Neural cell (in vitro differentiated cells): ENCODE measurements around the gene DEGS2.

Experiments
- EZH2 ChIP-seq: fragments of 200-600, 300-800 bp; shearing (Covaris generic), sonication (generic); IDR thresholded peaks from 2 replicates; pipeline ENCODE4 v1.6.1; 2014; ENCODE audit warnings: antibody characterized with exemption, low read length, borderline replicate concordance, mild to moderate bottlenecking; ENCODE audit not compliant: insufficient read depth, poor library complexity, severe bottlenecking
- POLR2AphosphoS5 ChIP-seq: IDR thresholded peaks from 2 replicates; pipeline ENCODE4 v1.6.1; 2012
- TAF1 ChIP-seq: IDR thresholded peaks from 2 replicates; pipeline ENCODE4 v1.6.1; 2012; ENCODE audit warnings: low read depth
- TF ChIP-seq, protein P1 (sequence below): fragments of 450-650 bp; IDR thresholded peaks from 2 replicates; pipeline ENCODE4 v1.5.1; 2014; ENCODE audit warnings: antibody characterized with exemption, mild to moderate bottlenecking, moderate library complexity; ENCODE audit not compliant: poor library complexity, severe bottlenecking

DNA sequence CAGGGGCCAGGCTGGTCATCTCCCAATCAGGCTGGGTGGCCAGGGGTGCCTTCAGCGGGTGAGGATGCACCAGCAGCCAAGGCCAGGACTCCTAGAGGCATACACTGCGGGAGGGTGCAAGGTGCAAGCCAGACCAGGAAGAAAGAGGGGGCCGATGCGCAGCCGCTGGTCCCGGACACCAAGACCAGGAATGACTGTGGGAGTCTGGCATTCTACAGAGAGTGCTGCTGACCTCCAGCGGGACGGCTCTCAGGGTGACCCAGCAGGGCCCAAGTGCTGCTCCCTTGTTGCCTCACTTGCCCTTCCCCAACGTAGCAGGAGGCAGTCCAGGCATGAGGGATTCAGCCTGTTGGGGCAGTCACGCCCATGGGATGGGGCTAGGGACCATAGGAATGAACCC, 35.8 kb downstream of the DEGS2 start:
- TF ChIP-seq, protein P1, sequence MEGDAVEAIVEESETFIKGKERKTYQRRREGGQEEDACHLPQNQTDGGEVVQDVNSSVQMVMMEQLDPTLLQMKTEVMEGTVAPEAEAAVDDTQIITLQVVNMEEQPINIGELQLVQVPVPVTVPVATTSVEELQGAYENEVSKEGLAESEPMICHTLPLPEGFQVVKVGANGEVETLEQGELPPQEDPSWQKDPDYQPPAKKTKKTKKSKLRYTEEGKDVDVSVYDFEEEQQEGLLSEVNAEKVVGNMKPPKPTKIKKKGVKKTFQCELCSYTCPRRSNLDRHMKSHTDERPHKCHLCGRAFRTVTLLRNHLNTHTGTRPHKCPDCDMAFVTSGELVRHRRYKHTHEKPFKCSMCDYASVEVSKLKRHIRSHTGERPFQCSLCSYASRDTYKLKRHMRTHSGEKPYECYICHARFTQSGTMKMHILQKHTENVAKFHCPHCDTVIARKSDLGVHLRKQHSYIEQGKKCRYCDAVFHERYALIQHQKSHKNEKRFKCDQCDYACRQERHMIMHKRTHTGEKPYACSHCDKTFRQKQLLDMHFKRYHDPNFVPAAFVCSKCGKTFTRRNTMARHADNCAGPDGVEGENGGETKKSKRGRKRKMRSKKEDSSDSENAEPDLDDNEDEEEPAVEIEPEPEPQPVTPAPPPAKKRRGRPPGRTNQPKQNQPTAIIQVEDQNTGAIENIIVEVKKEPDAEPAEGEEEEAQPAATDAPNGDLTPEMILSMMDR: no peak
- TF ChIP-seq EZH2 (no peak), POLR2AphosphoS5 (no peak), TAF1 (no peak)
